H9 (cell line): Measurements from ENCODE around the gene C19orf25. TPM values are rescaled to one million over a fixed set of nuclear protein-coding genes. Genes with fewer than 3 reads are reported as not detected.

ENCODE experiments used
- DNase-seq: peaks from one replicate; pipeline ENCODE4 v3.0.0-alpha.2; 2017
- H2AFZ ChIP-seq: one replicate; pipeline ENCODE4 v1.6.1; 2013; ENCODE audit warnings: mild to moderate bottlenecking, low read length, control low read depth, moderate library complexity
- H2AK5ac ChIP-seq: 2 replicates; pipeline ENCODE4 v1.6.1; 2013; ENCODE audit warnings: low read length, control low read depth, mixed read lengths; ENCODE audit not compliant: insufficient read length
- H2BK120ac ChIP-seq: one replicate; pipeline ENCODE4 v1.6.1; 2013; ENCODE audit warnings: low read depth, mild to moderate bottlenecking, low read length, control low read depth, inconsistent platforms; ENCODE audit not compliant: poor library complexity, severe bottlenecking
- H2BK12ac ChIP-seq: 2 replicates; pipeline ENCODE4 v1.6.1; 2013; ENCODE audit warnings: low read length, control low read depth, mixed read lengths, low read depth; ENCODE audit not compliant: insufficient read length
- H2BK15ac ChIP-seq: 2 replicates; pipeline ENCODE4 v1.6.1; 2013; ENCODE audit warnings: low read depth, low read length, control low read depth
- H2BK20ac ChIP-seq: one replicate; pipeline ENCODE4 v1.6.1; 2013; ENCODE audit warnings: low read depth, mild to moderate bottlenecking, low read length, control low read depth, inconsistent platforms; ENCODE audit not compliant: poor library complexity, severe bottlenecking
- H2BK5ac ChIP-seq: 2 replicates; pipeline ENCODE4 v1.6.1; 2013; ENCODE audit warnings: low read length, control low read depth, mixed read lengths; ENCODE audit not compliant: insufficient read length
- H3K14ac ChIP-seq: 2 replicates; pipeline ENCODE4 v1.6.1; 2013; ENCODE audit warnings: low read length, control low read depth; ENCODE audit not compliant: insufficient read depth
- H3K18ac ChIP-seq: 2 replicates; pipeline ENCODE4 v1.6.1; 2013; ENCODE audit warnings: low read depth, mild to moderate bottlenecking, mixed read lengths, low read length, control low read depth; ENCODE audit not compliant: insufficient read length
- H3K23ac ChIP-seq: 2 replicates; pipeline ENCODE4 v1.6.1; 2013; ENCODE audit warnings: low read length, control low read depth, mixed read lengths, low read depth; ENCODE audit not compliant: insufficient read length
- H3K23me2 ChIP-seq: 2 replicates; pipeline ENCODE4 v1.6.1; 2013; ENCODE audit warnings: low read depth, mild to moderate bottlenecking, mixed read lengths, low read length, control low read depth; ENCODE audit not compliant: insufficient read length, poor library complexity, severe bottlenecking
- H3K27ac ChIP-seq: 2 replicates; pipeline ENCODE4 v1.5.1; 2013; ENCODE audit warnings: low read length, control low read depth, mixed read lengths, low read depth; ENCODE audit not compliant: insufficient read length
- H3K27me3 ChIP-seq: 2 replicates; pipeline ENCODE4 v1.6.1; 2013; ENCODE audit warnings: low read length, control low read depth, inconsistent platforms; ENCODE audit not compliant: insufficient read depth
- H3K4ac ChIP-seq: 2 replicates; pipeline ENCODE4 v1.6.1; 2013; ENCODE audit warnings: low read depth, mild to moderate bottlenecking, control low read depth, inconsistent platforms, low read length, moderate library complexity
- H3K4me1 ChIP-seq: 2 replicates; pipeline ENCODE4 v1.6.1; 2013; ENCODE audit warnings: low read length, control low read depth, inconsistent platforms; ENCODE audit not compliant: insufficient read depth
- H3K4me2 ChIP-seq: 2 replicates; pipeline ENCODE4 v1.6.1; 2013; ENCODE audit warnings: low read length, control low read depth, mixed read lengths; ENCODE audit not compliant: insufficient read length, insufficient read depth
- H3K56ac ChIP-seq: 2 replicates; pipeline ENCODE4 v1.6.1; 2013; ENCODE audit warnings: low read depth, mild to moderate bottlenecking, mixed read lengths, low read length, control low read depth; ENCODE audit not compliant: insufficient read length
- H3K79me1 ChIP-seq: 2 replicates; pipeline ENCODE4 v1.6.1; 2013; ENCODE audit warnings: low read depth, mild to moderate bottlenecking, moderate library complexity, low read length, control low read depth, inconsistent platforms; ENCODE audit not compliant: insufficient read depth, poor library complexity, severe bottlenecking
- H3K79me2 ChIP-seq: 2 replicates; pipeline ENCODE4 v1.6.1; 2013; ENCODE audit warnings: low read length, control low read depth, inconsistent platforms; ENCODE audit not compliant: insufficient read depth
- H3K9ac ChIP-seq: 2 replicates; pipeline ENCODE4 v1.6.1; 2013; ENCODE audit warnings: low read length, control low read depth, mixed read lengths; ENCODE audit not compliant: insufficient read length; ENCODE audit errors: extremely low read depth
- H3K9me3 ChIP-seq: one replicate; pipeline ENCODE4 v1.6.1; 2013; ENCODE audit warnings: low read depth, low read length, inconsistent platforms; ENCODE audit not compliant: control insufficient read depth
- H3T11ph ChIP-seq: one replicate; pipeline ENCODE4 v1.6.1; 2013; ENCODE audit warnings: mild to moderate bottlenecking, low read length, control low read depth, inconsistent platforms
- H4K20me1 ChIP-seq: one replicate; pipeline ENCODE4 v1.6.1; 2013; ENCODE audit not compliant: control insufficient read depth, insufficient read length, insufficient read depth
- H4K5ac ChIP-seq: 2 replicates; pipeline ENCODE4 v1.6.1; 2013; ENCODE audit warnings: low read depth, mild to moderate bottlenecking, mixed read lengths, low read length, control low read depth; ENCODE audit not compliant: insufficient read length
- H4K8ac ChIP-seq: replicated peaks from 2 replicates; pipeline ENCODE4 v1.6.1; 2013; ENCODE audit warnings: low read length, control low read depth, mixed read lengths, low read depth; ENCODE audit not compliant: insufficient read length
- H4K91ac ChIP-seq: 2 replicates; pipeline ENCODE4 v1.6.1; 2013; ENCODE audit warnings: low read depth, mild to moderate bottlenecking, moderate library complexity, mixed read lengths, low read length, control low read depth; ENCODE audit not compliant: insufficient read length
- H3K27ac Mint-ChIP-seq, 3 experiments: 2 replicates in 2 of 3; 3 replicates in 1 of 3; pipeline ENCODE4 v1.8.0; 2020 to 2021; ENCODE audit warnings: mixed read lengths in 3 of 3, mild to moderate bottlenecking in 1 of 3, moderate library complexity in 1 of 3
- H3K27me3 Mint-ChIP-seq: 2 replicates; pipeline ENCODE4 v1.8.0; 2021; ENCODE audit warnings: low read depth, mild to moderate bottlenecking, moderate library complexity, mixed read lengths
- H3K36me3 Mint-ChIP-seq, 3 experiments: 2 replicates in 2 of 3; 3 replicates in 1 of 3; pipeline ENCODE4 v1.8.0; 2020 to 2021; ENCODE audit warnings: low read depth in 3 of 3, mixed read lengths in 3 of 3; ENCODE audit not compliant: insufficient read depth in 1 of 3
- H3K4me1 Mint-ChIP-seq, 2 experiments: 2 replicates each; pipeline ENCODE4 v1.8.0; 2020; ENCODE audit warnings: mixed read lengths in 2 of 2
- H3K4me3 Mint-ChIP-seq, 2 experiments: 2 replicates in 1 of 2; 3 replicates in 1 of 2; pipeline ENCODE4 v1.8.0; 2020 to 2021; ENCODE audit warnings: mild to moderate bottlenecking in 2 of 2, mixed read lengths in 2 of 2, moderate library complexity in 1 of 2
- H3K9me3 Mint-ChIP-seq, 2 experiments: 2 replicates in 1 of 2; 3 replicates in 1 of 2; pipeline ENCODE4 v1.8.0; 2020; ENCODE audit warnings: mild to moderate bottlenecking in 2 of 2, mixed read lengths in 2 of 2, moderate library complexity in 1 of 2
- CTCF ChIP-seq: fragments of 200-600 bp; sonication (generic); conservative IDR thresholded peaks from 3 replicates; pipeline ENCODE4 v1.8.0; 2021; ENCODE audit warnings: antibody characterized with exemption, mild to moderate bottlenecking
- WGBS: extraction: QIAGEN DNeasy Blood & Tissue Kit; methylation state at CpG from one replicate; pipeline ENCODE4 v1.1.7; 2013; ENCODE audit warnings: missing lambda C conversion rate, low lambda C conversion rate, mixed read lengths; ENCODE audit not compliant: insufficient read length; ENCODE audit errors: extremely low coverage; 5-methylcytosine and 5-hydroxymethylcytosine counted together
- total RNA-seq: library from RNA; stranded (reverse); gene quantifications from 2 replicates; pipeline ENCODE4 v1.2.1, GENCODE V29; 2021

Gene C19orf25
- total RNA-seq, 1 experiment from 2014 or later = 36.8 TPM

- Histone ChIP-seq H2BK120ac (no peak overlapping the region), H2BK12ac (no peak overlapping the region), H4K91ac (no peak overlapping the region), H3K79me2 (no peaks in the 10 kb centered on the region), H2BK20ac (no peak overlapping the region), H3K79me1 (no peaks in the 10 kb centered on the region), H2AFZ (no peak overlapping the region), H3K56ac (no peak overlapping the region), H3K18ac (no peak overlapping the region), H3K4me1 (no peaks in the 10 kb centered on the region), H3K4ac (no peak overlapping the region), H3K9me3 (no peaks in the 10 kb centered on the region), H3K27ac (no peak overlapping the region), H4K5ac (no peak overlapping the region), H2AK5ac (no peak overlapping the region), H3K23ac (no peak overlapping the region), H3K27me3 (no peaks in the 10 kb centered on the region), H4K20me1 (no peaks in the 10 kb centered on the region), H2BK15ac (no peak overlapping the region), H3K4me2 (no peak overlapping the region), H3T11ph (no peak overlapping the region), H3K23me2 (no peaks in the 10 kb centered on the region), H4K8ac (no peak overlapping the region), H3K14ac (no peak overlapping the region), H2BK5ac (no peak overlapping the region), H3K9ac (no peak overlapping the region)
- Mint-ChIP-seq H3K27me3 (no peaks in the 10 kb centered on the region), H3K4me3 (no peak overlapping the region), H3K9me3 (no peaks in the 10 kb centered on the region), H3K36me3 (peaks cover 16 to 66% (median 47%) of the 10 kb centered on the region in 3 experiments; a peak in 6 of 7 replicates), H3K27ac (no peak overlapping the region), H3K4me1 (no peaks in the 10 kb centered on the region; a peak in 1 of 4 replicates)
- WGBS = no CpG with 5 or more reads among the region's 14 CpGs
- no peak for DNase-seq
- no peak for TF ChIP-seq CTCF
These were observed 48.8 kb downstream of the C19orf25 start for GRCh38 chr19:1430246-1430645.
